Measurements from ENCODE around the gene EXD2. TPM values are rescaled to one million over a fixed set of nuclear protein-coding genes. Genes with fewer than 3 reads are reported as not detected.

EXD2 gene
- total RNA-seq, 1 experiment from 2014 or later = 26.2 TPM

- H3K36me3 Mint-ChIP-seq = no peaks in the 10 kb centered on the region
- H3K27ac Mint-ChIP-seq = no peak overlapping the region
- TF ChIP-seq CDX4 (CRISPR knock-in tag; IDR thresholded peaks at IDR 0.05; ENCODE audit: borderline replicate concordance) (no peak), NR2C2 (CRISPR knock-in tag; IDR thresholded peaks at IDR 0.05) (no peak), FOXJ3 (CRISPR knock-in tag; IDR thresholded peaks at IDR 0.05; ENCODE audit: borderline replicate concordance) (no peak), ZNF138 (CRISPR knock-in tag; conservative IDR thresholded peaks at IDR 0.05) (no peak), ZNF532 (CRISPR knock-in tag; IDR thresholded peaks at IDR 0.05; ENCODE audit: borderline replicate concordance) (no peak), GRHL2 (CRISPR knock-in tag; IDR thresholded peaks at IDR 0.05; ENCODE audit: insufficient replicate concordance, severe bottlenecking) (no peak), CTCF (IDR thresholded peaks at IDR 0.05) (no peak), SOX15 (CRISPR knock-in tag; IDR thresholded peaks at IDR 0.05) (no peak), ATF6 (CRISPR knock-in tag; IDR thresholded peaks at IDR 0.05) (no peak), IRF2 (CRISPR knock-in tag; IDR thresholded peaks at IDR 0.05; ENCODE audit: borderline replicate concordance, low read depth) (no peak), ZNF425 (CRISPR knock-in tag; conservative IDR thresholded peaks at IDR 0.05) (no peak), ESRRA (CRISPR knock-in tag; IDR thresholded peaks at IDR 0.05; ENCODE audit: borderline replicate concordance) (no peak), GABPB1 (CRISPR knock-in tag; IDR thresholded peaks at IDR 0.05) (no peak), GTF2I (CRISPR knock-in tag; conservative IDR thresholded peaks at IDR 0.05) (no peak), SMAD3 (CRISPR knock-in tag; IDR thresholded peaks at IDR 0.05; ENCODE audit: borderline replicate concordance) (no peak), ZNF232 (CRISPR knock-in tag; IDR thresholded peaks at IDR 0.05) (no peak)
- CTCF ChIA-PET = interaction anchor here (0.6 to 2.2 kb wide), 2 partner anchors 9 to 38 kb away, joined by 3 to 8 read pairs; no protein-coding TSS in a partner anchor
- no peak; the same call in 1 of the 2 replicates for ATAC-seq
- no peak overlapping the region for H3K4me3 Mint-ChIP-seq
- H3K4me1 Mint-ChIP-seq = no peaks in the 10 kb centered on the region
- no peaks in the 10 kb centered on the region for H3K9me3 Mint-ChIP-seq
- POLR2A ChIA-PET = no interaction called here
- no peaks in the 10 kb centered on the region for H3K27me3 Mint-ChIP-seq (ENCODE audit: low read depth)
- no peak for DNase-seq (ENCODE audit: low spot score)
These were observed 78.8 kb downstream of the EXD2 start for GRCh38 chr14:69270097-69270496.
